Astrocyte (in vitro differentiated cells and primary cell): ENCODE measurements around the gene GNG12. TPM values are rescaled to one million over a fixed set of nuclear protein-coding genes. Genes with fewer than 3 reads are reported as not detected.

Source experiments
- DNase-seq: peaks from one replicate; pipeline ENCODE4 v3.0.0-alpha.2; 2010; ENCODE audit warnings: low read depth
- FAIRE-seq: peaks from 2 replicates; lab custom pipeline; 2011; peaks lifted over from hg19 to GRCh38; lab: Jason Lieb, UNC
- H2AFZ ChIP-seq: 2 replicates; pipeline ENCODE4 v1.6.0; 2012; ENCODE audit warnings: low read depth, low read length, inconsistent platforms
- H3K27ac ChIP-seq: 2 replicates; pipeline ENCODE4 v1.5.1; 2011; ENCODE audit warnings: low read depth, low read length, inconsistent platforms
- H3K27me3 ChIP-seq: 2 replicates; pipeline ENCODE4 v1.6.0; 2011; ENCODE audit warnings: low read length, inconsistent platforms; ENCODE audit not compliant: insufficient read depth
- H3K36me3 ChIP-seq: 2 replicates; pipeline ENCODE4 v1.5.1; 2011; ENCODE audit warnings: low read length, inconsistent platforms; ENCODE audit not compliant: insufficient read depth
- H3K4me1 ChIP-seq: 2 replicates; pipeline ENCODE4 v1.5.1; 2011; ENCODE audit warnings: low read length, inconsistent platforms; ENCODE audit not compliant: insufficient read depth
- H3K4me2 ChIP-seq: 2 replicates; pipeline ENCODE4 v1.6.0; 2012; ENCODE audit warnings: low read length, inconsistent platforms
- H3K4me3 ChIP-seq: 2 replicates; pipeline ENCODE4 v1.5.1; 2011; ENCODE audit warnings: low read depth, mild to moderate bottlenecking, low read length, inconsistent platforms; ENCODE audit not compliant: insufficient read depth
- H3K79me2 ChIP-seq: 2 replicates; pipeline ENCODE4 v1.6.0; 2012; ENCODE audit warnings: mild to moderate bottlenecking, low read length, inconsistent platforms; ENCODE audit not compliant: insufficient read depth
- H3K9ac ChIP-seq: 2 replicates; pipeline ENCODE4 v1.6.0; 2012; ENCODE audit warnings: mild to moderate bottlenecking, low read length, inconsistent platforms
- H3K9me3 ChIP-seq: 2 replicates; pipeline ENCODE4 v1.5.1; 2012; ENCODE audit warnings: low read depth, mild to moderate bottlenecking, low read length, inconsistent platforms; ENCODE audit not compliant: insufficient read depth
- H4K20me1 ChIP-seq: 2 replicates; pipeline ENCODE4 v1.6.0; 2012; ENCODE audit warnings: low read length, inconsistent platforms; ENCODE audit not compliant: insufficient read depth
- H3K27ac Mint-ChIP-seq: one replicate; pipeline ENCODE4 v1.8.0; 2021; ENCODE audit warnings: mild to moderate bottlenecking, mixed read lengths; ENCODE audit not compliant: unreplicated experiment
- H3K27me3 Mint-ChIP-seq: one replicate; pipeline ENCODE4 v1.8.0; 2021; ENCODE audit warnings: low read depth, mixed read lengths; ENCODE audit not compliant: unreplicated experiment
- H3K36me3 Mint-ChIP-seq: one replicate; pipeline ENCODE4 v1.8.0; 2021; ENCODE audit warnings: low read depth, mixed read lengths; ENCODE audit not compliant: unreplicated experiment
- H3K4me1 Mint-ChIP-seq: one replicate; pipeline ENCODE4 v1.8.0; 2021; ENCODE audit warnings: low read depth, mixed read lengths; ENCODE audit not compliant: unreplicated experiment
- H3K4me3 Mint-ChIP-seq: one replicate; pipeline ENCODE4 v1.8.0; 2021; ENCODE audit warnings: mild to moderate bottlenecking, moderate library complexity, mixed read lengths; ENCODE audit not compliant: unreplicated experiment
- H3K9me3 Mint-ChIP-seq: one replicate; pipeline ENCODE4 v1.8.0; 2021; ENCODE audit warnings: mild to moderate bottlenecking, mixed read lengths; ENCODE audit not compliant: unreplicated experiment
- CTCF ChIP-seq: IDR thresholded peaks from 2 replicates; pipeline ENCODE4 v1.5.1; 2011; ENCODE audit warnings: low read depth, mild to moderate bottlenecking, inconsistent platforms, low read length, moderate library complexity; ENCODE audit not compliant: insufficient read depth
- EZH2 ChIP-seq: IDR thresholded peaks from 2 replicates; pipeline ENCODE4 v1.6.1; 2012; ENCODE audit warnings: mild to moderate bottlenecking, low read length, inconsistent platforms; ENCODE audit not compliant: insufficient read depth
- total RNA-seq: library from RNA; stranded (reverse); gene quantifications from 2 replicates; pipeline ENCODE4 v1.2.1, GENCODE V29; 2021

The GNG12 gene
- total RNA-seq, 1 donor from 2014 or later, result 101 TPM

GRCh38 chr1:67739361-67739760, 93.9 kb downstream of the GNG12 start:
- Mint-ChIP-seq H3K4me3 (no peak overlapping the region), H3K4me1 (peaks cover 40% of the 10 kb centered on the region), H3K36me3 (peaks cover 5% of the 10 kb centered on the region), H3K27me3 (no peaks in the 10 kb centered on the region), H3K27ac (peak overlapping the region; percentile 36), H3K9me3 (no peaks in the 10 kb centered on the region)
- no peaks in the 10 kb centered on the region for H3K27me3 ChIP-seq
- TF ChIP-seq CTCF (no peak), EZH2 (no peak)
- H3K9ac ChIP-seq, result no peak overlapping the region
- DNase-seq (no peak), FAIRE-seq (no peak)
- no peak overlapping the region for H3K4me2 ChIP-seq
- H3K79me2 ChIP-seq, result peaks cover 84% of the 10 kb centered on the region
- no peak overlapping the region for H3K4me3 ChIP-seq
- H4K20me1 ChIP-seq, result peaks cover 21% of the 10 kb centered on the region
- no peak overlapping the region for H2AFZ ChIP-seq
- H3K9me3 ChIP-seq, result no peaks in the 10 kb centered on the region
- peaks cover 22% of the 10 kb centered on the region for H3K4me1 ChIP-seq
- H3K27ac ChIP-seq, result no peak overlapping the region
- H3K36me3 ChIP-seq, result peaks cover under 1% of the 10 kb centered on the region

DNA sequence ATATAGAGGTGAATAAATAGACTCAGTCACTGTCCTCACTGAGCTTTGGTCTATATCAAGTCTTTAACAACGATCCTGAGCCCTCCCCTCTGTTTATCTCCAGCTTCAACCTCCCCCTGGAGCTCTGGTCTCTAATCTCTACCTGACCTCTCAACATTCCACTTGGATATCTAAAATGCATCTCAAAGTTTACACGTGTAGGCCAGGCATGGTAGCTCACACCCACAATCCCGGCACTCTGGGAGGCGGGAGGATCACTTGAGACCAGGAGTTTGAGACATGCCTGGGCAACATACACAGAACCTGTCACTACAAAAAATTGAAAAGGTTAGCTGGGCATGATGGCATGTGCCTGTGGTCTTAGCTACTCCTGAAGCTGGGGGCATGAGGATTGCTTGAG, 94.9 kb downstream of the GNG12 start:
- Histone ChIP-seq H4K20me1 (peaks cover 20% of the 10 kb centered on the region), H3K27me3 (no peaks in the 10 kb centered on the region), H2AFZ (no peak overlapping the region), H3K4me2 (no peak overlapping the region), H3K9ac (no peak overlapping the region), H3K9me3 (no peaks in the 10 kb centered on the region), H3K4me3 (no peak overlapping the region), H3K4me1 (peaks cover 24% of the 10 kb centered on the region), H3K27ac (no peak overlapping the region), H3K36me3 (peaks cover 4% of the 10 kb centered on the region), H3K79me2 (peaks cover 83% of the 10 kb centered on the region)
- Mint-ChIP-seq H3K36me3 (peaks cover 4% of the 10 kb centered on the region), H3K27me3 (no peaks in the 10 kb centered on the region), H3K4me1 (peaks cover 48% of the 10 kb centered on the region), H3K4me3 (no peak overlapping the region), H3K27ac (peak overlapping the region; percentile 20), H3K9me3 (no peaks in the 10 kb centered on the region)
- TF ChIP-seq CTCF (no peak), EZH2 (no peak)
- DNase-seq, result no peak
- FAIRE-seq, result no peak

GRCh38 chr1:67737875-67738274, 95.4 kb downstream of the GNG12 start:
- Histone ChIP-seq H3K9ac (no peak overlapping the region), H3K4me2 (no peak overlapping the region), H2AFZ (no peak overlapping the region), H3K36me3 (peaks cover 4% of the 10 kb centered on the region), H3K9me3 (no peaks in the 10 kb centered on the region), H3K27ac (no peak overlapping the region), H3K27me3 (no peaks in the 10 kb centered on the region), H4K20me1 (peaks cover 16% of the 10 kb centered on the region), H3K4me1 (peaks cover 27% of the 10 kb centered on the region), H3K79me2 (peaks cover 79% of the 10 kb centered on the region), H3K4me3 (no peak overlapping the region)
- no peak overlapping the region for H3K4me3 Mint-ChIP-seq
- no peak for FAIRE-seq
- no peak for TF ChIP-seq EZH2
- no peak for TF ChIP-seq CTCF
- no peaks in the 10 kb centered on the region for H3K27me3 Mint-ChIP-seq
- H3K36me3 Mint-ChIP-seq, result peaks cover 4% of the 10 kb centered on the region
- H3K9me3 Mint-ChIP-seq, result no peaks in the 10 kb centered on the region
- no peak for DNase-seq
- H3K27ac Mint-ChIP-seq, result no peak overlapping the region
- peaks cover 48% of the 10 kb centered on the region for H3K4me1 Mint-ChIP-seq
